AG09319 (cell line): ENCODE results near the gene CFAP45.

Source experiments
- DNase-seq: peaks from one replicate; pipeline ENCODE4 v3.0.0-alpha.2; 2010; ENCODE audit warnings: low read depth; ENCODE audit errors: extremely low read depth
- CTCF ChIP-seq: IDR thresholded peaks from 2 replicates; pipeline ENCODE4 v1.5.1; 2011; ENCODE audit warnings: low read depth, mild to moderate bottlenecking, inconsistent platforms, low read length, moderate library complexity

Gene CFAP45

GRCh38 chr1:159882527-159882862 is 17.5 kb downstream of the CFAP45 start:
- no peak for DNase-seq
- TF ChIP-seq CTCF: no peak

- DNase-seq: peak; percentile 78
- no peak for TF ChIP-seq CTCF
These were observed 18.1 kb downstream of the CFAP45 start for GRCh38 chr1:159881622-159882526.

GRCh38 chr1:159880430-159880829 is 19.5 kb downstream of the CFAP45 start:
- TF ChIP-seq CTCF: no peak
- DNase-seq: no peak

- no peak for TF ChIP-seq CTCF
- peak; percentile 48 for DNase-seq
These were observed 20.0 kb downstream of the CFAP45 start for GRCh38 chr1:159879977-159880376.

- no peak for DNase-seq
- no peak for TF ChIP-seq CTCF
These were observed 20.8 kb downstream of the CFAP45 start for GRCh38 chr1:159879136-159879535.

GRCh38 chr1:159877695-159878444 is 22.1 kb downstream of the CFAP45 start:
- DNase-seq: no peak
- TF ChIP-seq CTCF: no peak

GRCh38 chr1:159873530-159874143 is 26.3 kb downstream of the CFAP45 start:
- no peak for DNase-seq
- TF ChIP-seq CTCF: no peak
